Activated T-helper 2 cell treated with anti-CD3 and anti-CD28 coated beads, Interferon-gamma antibody, Interleukin-2, Interleukin-4, amounts not matched to agents 10 μg/mL and 5 μg/mL and 100 μg/mL, durations not matched to agents 14 hours and 24 hours and 36 hours (primary cell): Measurements from ENCODE around the gene SENP1. TPM values are rescaled to one million over a fixed set of nuclear protein-coding genes. Genes with fewer than 3 reads are reported as not detected.
A peak's percentile ranks its signal among the peaks of the same experiment; 100 is the strongest.

Source experiments
- DNase-seq: peaks from one replicate; pipeline ENCODE4 v3.0.0; 2021; ENCODE audit warnings: low spot score
- H3K27ac Mint-ChIP-seq: one replicate; pipeline ENCODE4 v1.8.0; 2021; ENCODE audit warnings: mixed read lengths
- H3K27me3 Mint-ChIP-seq: one replicate; pipeline ENCODE4 v1.8.0; 2021; ENCODE audit warnings: low read depth, mixed read lengths
- H3K36me3 Mint-ChIP-seq: one replicate; pipeline ENCODE4 v1.8.0; 2021; ENCODE audit warnings: low read depth, mixed read lengths
- H3K4me1 Mint-ChIP-seq: one replicate; pipeline ENCODE4 v1.8.0; 2021; ENCODE audit warnings: low read depth, mixed read lengths
- H3K4me3 Mint-ChIP-seq: one replicate; pipeline ENCODE4 v1.8.0; 2021; ENCODE audit warnings: low read depth, mild to moderate bottlenecking, moderate library complexity, mixed read lengths
- H3K9me3 Mint-ChIP-seq: one replicate; pipeline ENCODE4 v1.8.0; 2021; ENCODE audit warnings: mixed read lengths
- intact Hi-C: fragments of 100-400 bp; cut with micrococcal nuclease; formaldehyde crosslinking; loops from one replicate; pipeline ENCODE4 v1.15.1; 2023
- total RNA-seq: library from RNA; stranded (reverse); gene quantifications from 2 replicates; pipeline ENCODE4 v1.2.3, GENCODE V29; 2022

The SENP1 gene
- total RNA-seq, 1 donor from 2014 or later: 45.9 TPM

DNA sequence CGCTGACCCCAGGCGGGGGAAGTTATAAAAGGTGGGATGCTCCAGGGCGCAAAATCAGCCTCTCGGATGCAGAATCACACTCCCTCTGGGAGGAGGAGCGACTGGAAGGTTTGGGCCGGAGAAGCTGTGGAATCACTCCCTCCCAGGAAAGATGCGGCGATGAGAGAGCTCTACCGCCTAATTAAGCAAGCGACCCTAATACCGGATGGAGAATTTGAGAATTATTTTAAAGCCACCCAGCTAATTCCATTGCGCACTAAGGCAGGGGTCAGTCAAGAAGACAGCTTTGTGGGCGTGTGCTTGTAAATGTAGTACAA, 103.5 kb downstream of the SENP1 start:
- Mint-ChIP-seq H3K9me3 (no peaks in the 10 kb centered on the region), H3K27me3 (peaks cover 88% of the 10 kb centered on the region), H3K4me3 (peak overlapping the region; percentile 49), H3K4me1 (peaks cover 25% of the 10 kb centered on the region), H3K36me3 (no peaks in the 10 kb centered on the region), H3K27ac (no peak overlapping the region)
- intact Hi-C loops: loop anchor here (10.0 kb wide), 1 partner anchor 982 kb away; no protein-coding TSS in a partner anchor
- no peak for DNase-seq

DNA sequence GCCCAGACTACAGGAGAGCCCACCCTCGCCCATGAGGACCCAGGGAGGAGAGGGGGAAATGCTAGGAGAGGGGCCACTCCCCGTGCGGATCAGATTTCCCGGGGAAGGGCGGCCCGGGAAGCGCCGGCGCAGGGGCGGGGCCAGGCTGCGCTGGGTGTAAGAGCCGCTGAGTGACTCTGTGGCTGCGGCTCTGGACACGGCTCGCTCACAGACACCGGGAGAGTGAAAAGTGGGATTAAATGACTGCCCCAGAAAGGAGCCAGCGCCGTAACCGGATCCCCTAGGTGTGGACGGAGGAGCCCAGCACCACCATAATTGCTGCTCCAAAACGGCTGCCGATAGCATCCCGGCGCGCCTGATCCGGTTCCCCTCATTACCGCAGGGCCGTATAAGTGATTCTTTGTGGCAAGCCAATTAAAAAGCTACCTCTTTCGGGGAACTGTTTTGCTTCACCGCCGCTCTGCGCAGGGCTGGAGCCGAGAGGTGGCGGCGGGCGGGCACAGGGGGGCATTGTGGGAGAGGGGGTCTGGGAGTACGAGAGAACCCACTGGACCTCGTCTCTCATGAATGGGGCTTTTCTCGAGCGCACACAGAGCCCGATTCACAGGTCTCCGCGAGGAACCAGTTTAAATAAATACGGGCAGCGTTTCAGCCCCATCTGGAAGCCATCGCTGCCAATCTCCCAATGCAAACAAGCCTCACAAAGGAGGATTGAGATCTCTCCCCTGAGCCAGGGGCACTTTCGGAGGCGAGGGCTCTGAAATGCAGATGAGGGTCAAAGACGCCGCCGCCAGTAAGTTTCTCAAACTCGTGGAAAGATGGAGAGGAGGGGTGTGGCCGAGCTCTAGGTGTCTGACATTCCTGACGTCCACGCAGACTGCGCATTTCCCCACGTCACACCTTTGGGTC, 104.1 kb downstream of the SENP1 start:
- intact Hi-C loops: loop anchor here (10.0 kb wide), 1 partner anchor 983 kb away; no protein-coding TSS in a partner anchor
- no peaks in the 10 kb centered on the region for H3K36me3 Mint-ChIP-seq
- peaks cover 25% of the 10 kb centered on the region for H3K4me1 Mint-ChIP-seq
- peak overlapping the region; percentile 71 for H3K4me3 Mint-ChIP-seq
- DNase-seq: no peak
- H3K27ac Mint-ChIP-seq: no peak overlapping the region
- no peaks in the 10 kb centered on the region for H3K9me3 Mint-ChIP-seq
- H3K27me3 Mint-ChIP-seq: peaks cover 87% of the 10 kb centered on the region

DNA sequence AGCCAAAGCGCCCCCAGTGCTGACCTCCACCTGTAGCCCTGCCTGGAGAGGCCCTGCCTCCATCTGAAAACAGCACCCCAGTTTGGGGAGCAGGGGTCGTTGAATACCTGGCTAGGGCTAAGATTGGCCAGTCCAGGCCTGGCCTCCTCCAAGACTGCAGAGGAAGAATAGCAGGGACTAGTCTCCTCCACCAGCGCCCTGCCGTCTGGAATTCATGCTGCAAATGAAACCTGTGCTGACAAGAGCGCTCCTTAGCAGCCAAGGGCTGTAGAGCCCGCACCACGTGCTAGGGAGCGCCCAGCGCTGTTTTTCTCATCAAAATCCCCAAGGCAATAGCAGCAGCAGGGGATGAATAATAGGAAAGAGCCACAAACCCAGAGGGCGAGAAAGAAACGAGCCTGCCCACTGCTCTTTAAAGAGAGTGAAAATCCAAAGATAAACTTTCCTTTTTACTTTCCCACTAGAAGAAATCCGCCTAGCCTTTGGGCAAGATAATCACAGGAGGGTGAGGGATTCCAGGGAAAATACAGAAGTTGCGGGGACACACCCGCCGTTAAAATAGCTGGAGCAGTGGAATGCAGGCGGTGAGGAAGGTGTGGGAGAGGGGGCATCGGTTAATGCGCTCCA, 104.9 kb downstream of the SENP1 start:
- H3K27me3 Mint-ChIP-seq: peaks cover 81% of the 10 kb centered on the region
- intact Hi-C loops: loop anchor here (10.0 kb wide), 1 partner anchor 984 kb away; no protein-coding TSS in a partner anchor
- no peaks in the 10 kb centered on the region for H3K9me3 Mint-ChIP-seq
- H3K4me3 Mint-ChIP-seq: peak overlapping the region; percentile 71
- H3K36me3 Mint-ChIP-seq: no peaks in the 10 kb centered on the region
- no peak overlapping the region for H3K27ac Mint-ChIP-seq
- H3K4me1 Mint-ChIP-seq: peaks cover 25% of the 10 kb centered on the region
- no peak for DNase-seq

DNA sequence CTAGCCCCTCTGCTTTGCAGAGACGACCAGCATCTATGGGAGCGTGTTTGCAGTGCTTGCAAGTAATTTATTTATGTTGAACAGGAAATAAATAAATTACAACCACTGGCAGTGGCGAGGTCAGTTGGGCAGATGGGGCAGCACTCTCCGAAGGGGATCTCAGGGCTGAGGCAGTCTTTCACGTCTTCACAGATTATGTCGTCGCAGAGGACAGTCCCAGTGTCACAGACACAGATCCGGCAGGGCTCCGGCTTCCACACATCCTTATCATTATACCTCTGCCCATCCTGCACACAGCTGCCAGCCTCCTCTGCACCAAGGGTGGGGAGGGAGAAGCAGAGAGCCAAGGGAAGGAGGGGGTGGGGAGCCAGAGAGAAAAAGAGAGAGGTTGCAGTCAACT, 106.1 kb downstream of the SENP1 start:
- no peak for DNase-seq
- no peaks in the 10 kb centered on the region for H3K36me3 Mint-ChIP-seq
- peaks cover 81% of the 10 kb centered on the region for H3K27me3 Mint-ChIP-seq
- intact Hi-C loops: loop anchor here (10.0 kb wide), 1 partner anchor 985 kb away; no protein-coding TSS in a partner anchor
- H3K4me3 Mint-ChIP-seq: no peak overlapping the region
- H3K27ac Mint-ChIP-seq: no peak overlapping the region
- no peaks in the 10 kb centered on the region for H3K9me3 Mint-ChIP-seq
- peaks cover 25% of the 10 kb centered on the region for H3K4me1 Mint-ChIP-seq

DNA sequence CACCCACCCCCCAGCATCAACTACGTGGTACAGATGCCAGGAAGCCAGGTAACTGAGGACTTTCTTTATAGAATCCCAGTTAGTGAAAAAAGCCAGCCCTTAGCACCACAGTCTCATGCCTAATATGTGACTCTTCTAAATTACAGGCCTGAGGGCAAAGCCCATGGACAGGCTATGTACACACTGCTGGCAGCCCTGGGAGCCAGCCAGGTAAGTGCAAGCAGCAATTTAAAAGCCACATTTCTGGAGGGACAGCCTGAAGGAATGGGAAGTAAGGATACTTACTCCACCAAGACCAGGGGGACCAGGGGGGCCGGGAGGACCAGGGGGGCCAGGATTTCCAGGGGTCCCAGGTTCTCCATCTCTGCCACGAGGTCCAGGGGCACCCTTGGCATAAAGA, 108.6 kb downstream of the SENP1 start:
- Mint-ChIP-seq H3K4me3 (no peak overlapping the region), H3K36me3 (no peaks in the 10 kb centered on the region), H3K27me3 (peaks cover 87% of the 10 kb centered on the region), H3K9me3 (no peaks in the 10 kb centered on the region), H3K4me1 (peaks cover 11% of the 10 kb centered on the region), H3K27ac (no peak overlapping the region)
- DNase-seq: no peak
- intact Hi-C loops: no loop called here

DNA sequence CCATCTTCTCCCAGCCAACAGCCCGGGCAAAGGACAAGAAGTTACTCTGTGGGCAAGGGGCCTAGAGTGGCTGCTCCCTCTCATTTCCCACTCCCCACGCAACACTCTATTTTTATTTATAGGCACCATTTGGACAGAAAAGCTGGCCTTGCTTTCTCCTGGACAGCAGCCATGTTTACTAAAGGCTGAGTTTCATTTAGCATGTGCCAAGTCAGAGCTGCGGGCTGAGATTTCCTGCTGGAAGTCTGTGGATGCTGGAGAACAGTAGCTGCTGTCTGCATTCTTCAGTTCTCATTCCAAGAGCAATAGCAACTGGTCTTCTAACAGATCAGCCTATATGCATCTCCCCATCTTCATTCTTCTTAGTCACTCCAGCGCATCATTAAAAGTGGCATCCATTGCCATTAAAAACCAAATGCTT, 109.9 kb downstream of the SENP1 start:
- Mint-ChIP-seq H3K9me3 (no peaks in the 10 kb centered on the region), H3K27me3 (peaks cover 86% of the 10 kb centered on the region), H3K4me3 (no peak overlapping the region)

DNA sequence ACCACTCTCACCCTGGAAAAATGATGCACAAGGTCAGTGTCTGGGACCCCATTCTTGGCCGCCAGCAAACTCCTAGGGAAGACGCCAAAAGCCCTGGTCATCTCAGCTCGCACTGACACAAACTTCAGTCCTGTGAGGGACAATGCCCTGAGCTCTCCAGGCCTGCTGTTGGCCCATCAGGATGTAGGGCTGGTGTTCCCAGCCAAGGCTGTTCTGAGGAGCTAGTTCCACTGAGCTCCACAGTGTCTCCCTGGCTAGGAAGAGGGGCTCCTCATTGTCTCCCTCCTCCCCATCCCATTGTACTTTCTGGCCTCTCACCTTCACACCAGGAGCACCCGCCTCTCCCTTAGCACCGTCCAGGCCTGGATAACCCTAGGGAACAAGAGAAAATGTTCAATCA, 112.4 kb downstream of the SENP1 start:
- H3K27ac Mint-ChIP-seq: no peak overlapping the region
- no peaks in the 10 kb centered on the region for H3K36me3 Mint-ChIP-seq
- peaks cover 16% of the 10 kb centered on the region for H3K4me1 Mint-ChIP-seq
- intact Hi-C loops: no loop called here
- no peak overlapping the region for H3K4me3 Mint-ChIP-seq
- peaks cover 65% of the 10 kb centered on the region for H3K27me3 Mint-ChIP-seq
- DNase-seq: no peak
- H3K9me3 Mint-ChIP-seq: no peaks in the 10 kb centered on the region

More for the DNA sequence above, 109.9 kb downstream of the SENP1 start:
- no peak overlapping the region for H3K27ac Mint-ChIP-seq
- no peaks in the 10 kb centered on the region for H3K36me3 Mint-ChIP-seq
- H3K4me1 Mint-ChIP-seq: peaks cover 4% of the 10 kb centered on the region
- no peak for DNase-seq
- intact Hi-C loops: no loop called here

Other genes starting within 250 kb of the SENP1 start
- gene VDR, start 201.1 kb downstream of the SENP1 start, total RNA-seq: 312 and 317 TPM in 2 replicates
- gene TMEM106C, start 142.5 kb downstream of the SENP1 start, total RNA-seq: 168 and 169 TPM in 2 replicates
- 0.14 and 0.27 TPM in 2 replicates for gene COL2A1, start 101.6 kb downstream of the SENP1 start, total RNA-seq
- gene PFKM, start 13.3 kb upstream of the SENP1 start, total RNA-seq: 55.2 and 67.3 TPM in 2 replicates
- 32.5 and 33.1 TPM in 2 replicates for gene ASB8, start 51.4 kb upstream of the SENP1 start, total RNA-seq
- 0.34 and 0.64 TPM in 2 replicates for gene CCDC184, start 77.6 kb upstream of the SENP1 start, total RNA-seq
- gene OR10AD1, start 97.2 kb upstream of the SENP1 start, total RNA-seq: not detected in 2 replicates
- gene ZNF641, start 244.8 kb upstream of the SENP1 start, total RNA-seq: 5.4 and 6.4 TPM in 2 replicates